SK-N-SH (cell line): ENCODE data around the gene SLC25A46. TPM values are rescaled to one million over a fixed set of nuclear protein-coding genes. Genes with fewer than 3 reads are reported as not detected.

Experiments
- CTCF ChIA-PET: fragments of 300-600, 350-600 bp; formaldehyde crosslinking; extraction: SDS; loops from one replicate; lab custom pipeline; 2021; lab: Yijun Ruan, JAX
- POLR2A ChIA-PET: fragments of 350-600 bp; sonication (Branson Sonifier 250); formaldehyde crosslinking; extraction: SDS; loops from one replicate; lab custom pipeline; 2020; ENCODE audit warnings: antibody characterized with exemption, inconsistent platforms; lab: Yijun Ruan, JAX
- DNase-seq: peaks from one replicate; pipeline ENCODE4 v3.0.0; 2012
- H2AFZ ChIP-seq: fragments of 200-600 bp; sonication (generic); 2 replicates; pipeline ENCODE4 v1.8.1; 2016; ENCODE audit warnings: antibody characterized with exemption, mild to moderate bottlenecking, low read depth
- H3F3A ChIP-seq: fragments of 200-600 bp; sonication (generic); replicated peaks from 2 replicates; pipeline ENCODE3; 2016; ENCODE audit warnings: antibody characterized with exemption, mild to moderate bottlenecking; ENCODE audit not compliant: insufficient read depth
- H3K27ac ChIP-seq, 2 experiments: fragments of 200-500 bp in 1 of 2; fragments of 200-600 bp in 1 of 2; sonication (Bioruptor generic) in 1 of 2; sonication (generic), shearing (Covaris generic) in 1 of 2; 2 replicates each; pipeline versions ENCODE4 v1.5.1 to v1.6.1; 2014 to 2016; ENCODE audit warnings: low read depth in 2 of 2, inconsistent platforms in 1 of 2, low read length in 1 of 2, mild to moderate bottlenecking in 1 of 2, mixed read lengths in 1 of 2
- H3K27me3 ChIP-seq: fragments of 200-600 bp; sonication (generic), shearing (Covaris generic); 2 replicates; pipeline ENCODE4 v1.6.1; 2016; ENCODE audit warnings: mixed run types; ENCODE audit not compliant: insufficient read depth
- H3K36me3 ChIP-seq, 2 experiments: fragments of 200-500 bp in 1 of 2; fragments of 200-600 bp in 1 of 2; sonication (Bioruptor generic) in 1 of 2; sonication (generic) in 1 of 2; replicated peaks in 1 of 2; 2 replicates each; pipeline versions ENCODE3 to v1.5.1; 2014 to 2016; ENCODE audit warnings: low read length in 1 of 2, mild to moderate bottlenecking in 1 of 2; ENCODE audit not compliant: insufficient read depth in 2 of 2, control insufficient read depth in 1 of 2
- H3K4me1 ChIP-seq, 2 experiments: fragments of 200-500 bp in 1 of 2; fragments of 200-600 bp in 1 of 2; sonication (Bioruptor generic) in 1 of 2; sonication (generic), shearing (Covaris generic) in 1 of 2; 2 replicates each; pipeline versions ENCODE4 v1.5.1 to v1.6.1; 2014 to 2016; ENCODE audit warnings: low read depth in 1 of 2, low read length in 1 of 2, mixed run types in 1 of 2; ENCODE audit not compliant: insufficient read depth in 2 of 2, control insufficient read depth in 1 of 2
- H3K4me2 ChIP-seq: fragments of 200-600 bp; sonication (generic), shearing (Covaris generic); 2 replicates; pipeline ENCODE4 v1.6.1; 2017; ENCODE audit warnings: mixed run types
- H3K4me3 ChIP-seq, 2 experiments: fragments of 200-500 bp in 1 of 2; fragments of 200-600 bp in 1 of 2; sonication (Bioruptor generic) in 1 of 2; sonication (generic), shearing (Covaris generic) in 1 of 2; 2 replicates each; pipeline versions ENCODE4 v1.5.1 to v1.8.1; 2014 to 2016; ENCODE audit warnings: low read depth in 2 of 2, inconsistent platforms in 1 of 2, low read length in 1 of 2, mild to moderate bottlenecking in 1 of 2, mixed read lengths in 1 of 2, moderate library complexity in 1 of 2
- H3K79me2 ChIP-seq: fragments of 200-600 bp; sonication (generic); 2 replicates; pipeline ENCODE4 v1.8.1; 2017; ENCODE audit warnings: mild to moderate bottlenecking; ENCODE audit not compliant: insufficient read depth
- H3K9ac ChIP-seq: fragments of 200-600 bp; sonication (generic); 2 replicates; pipeline ENCODE4 v1.6.1; 2017; ENCODE audit warnings: mixed run types
- H3K9me2 ChIP-seq: fragments of 200-600 bp; sonication (generic); 2 replicates; pipeline ENCODE4 v1.6.1; 2017; ENCODE audit warnings: mixed run types
- H3K9me3 ChIP-seq: fragments of 200-600 bp; sonication (generic); 2 replicates; pipeline ENCODE4 v1.6.1; 2017; ENCODE audit warnings: mixed run types, mild to moderate bottlenecking, moderate library complexity
- H4K20me1 ChIP-seq: fragments of 200-600 bp; sonication (generic); 2 replicates; pipeline ENCODE4 v1.6.1; 2017; ENCODE audit warnings: mild to moderate bottlenecking, mixed run types; ENCODE audit not compliant: insufficient read depth
- CHD2 ChIP-seq: fragments of 150-350 bp; IDR thresholded peaks from 2 replicates; pipeline ENCODE4 v1.6.1; 2018; ENCODE audit warnings: low read length; ENCODE audit not compliant: partially characterized antibody
- ELF1 ChIP-seq: IDR thresholded peaks from 2 replicates; pipeline ENCODE4 v1.4.0; 2012
- FOSL2 ChIP-seq: IDR thresholded peaks from 2 replicates; pipeline ENCODE4 v1.4.0; 2012; ENCODE audit warnings: low read depth, mild to moderate bottlenecking, moderate library complexity, borderline replicate concordance
- FOXJ3 ChIP-seq: sonication (generic); formaldehyde crosslinking; IDR thresholded peaks from 2 replicates; pipeline ENCODE4 v1.5.1; 2020; ENCODE audit warnings: mild to moderate bottlenecking, missing genetic modification reagents
- FOXM1 ChIP-seq: IDR thresholded peaks from 2 replicates; pipeline ENCODE4 v1.4.0; 2012; ENCODE audit warnings: low read depth, mild to moderate bottlenecking
- GABPA ChIP-seq: IDR thresholded peaks from 2 replicates; pipeline ENCODE4 v1.4.0; 2012; ENCODE audit warnings: low read depth, mild to moderate bottlenecking
- GATA2 ChIP-seq: sonication (generic); formaldehyde crosslinking; IDR thresholded peaks from 2 replicates; pipeline ENCODE4 v1.5.0; 2020; ENCODE audit warnings: mild to moderate bottlenecking, missing genetic modification reagents
- JUND ChIP-seq: IDR thresholded peaks from 2 replicates; pipeline ENCODE4 v1.4.0; 2012
- MAX ChIP-seq: IDR thresholded peaks from 2 replicates; pipeline ENCODE4 v1.4.0; 2012; ENCODE audit warnings: low read depth
- MEF2A ChIP-seq: IDR thresholded peaks from 2 replicates; pipeline ENCODE4 v1.4.0; 2012; ENCODE audit warnings: low read depth, borderline replicate concordance
- MXI1 ChIP-seq: IDR thresholded peaks from 2 replicates; pipeline ENCODE4 v1.6.1; 2012; ENCODE audit warnings: mild to moderate bottlenecking, low read depth, low read length, improper control_type of control experiment
- NFIC ChIP-seq: IDR thresholded peaks from 2 replicates; pipeline ENCODE4 v1.4.0; 2012; ENCODE audit warnings: borderline replicate concordance
- PBX3 ChIP-seq: IDR thresholded peaks from 2 replicates; pipeline ENCODE4; 2012
- POLR2AphosphoS5 ChIP-seq: IDR thresholded peaks from 2 replicates; pipeline ENCODE4 v1.6.1; 2012; ENCODE audit warnings: low read depth, low read length
- RAD21 ChIP-seq: IDR thresholded peaks from 2 replicates; pipeline ENCODE4 v1.6.1; 2012; ENCODE audit warnings: mild to moderate bottlenecking, low read length
- REST ChIP-seq: IDR thresholded peaks from 2 replicates; pipeline ENCODE4 v1.6.1; 2012; ENCODE audit warnings: mild to moderate bottlenecking, low read depth, low read length, moderate library complexity
- SIN3A ChIP-seq: IDR thresholded peaks from 2 replicates; pipeline ENCODE4 v1.6.1; 2012; ENCODE audit warnings: low read depth, mild to moderate bottlenecking, low read length, moderate library complexity, borderline replicate concordance
- SMC3 ChIP-seq: IDR thresholded peaks from 2 replicates; pipeline ENCODE4 v1.6.1; 2012; ENCODE audit warnings: low read depth, low read length, improper control_type of control experiment
- TAF1 ChIP-seq: IDR thresholded peaks from 2 replicates; pipeline ENCODE4 v1.6.1; 2012; ENCODE audit warnings: low read depth, mild to moderate bottlenecking, low read length, moderate library complexity, borderline replicate concordance
- TCF12 ChIP-seq: IDR thresholded peaks from 2 replicates; pipeline ENCODE4 v1.4.0; 2012
- USF1 ChIP-seq: IDR thresholded peaks from 2 replicates; pipeline ENCODE4 v1.4.0; 2012; ENCODE audit warnings: low read depth, borderline replicate concordance
- USF2 ChIP-seq: fragments of 150-350 bp; IDR thresholded peaks from 2 replicates; pipeline ENCODE4 v1.6.1; 2017; ENCODE audit warnings: antibody characterized with exemption, low read length, low read depth, borderline replicate concordance
- YY1 ChIP-seq: IDR thresholded peaks from 2 replicates; pipeline ENCODE4 v1.4.0; 2012; ENCODE audit warnings: low read depth, mild to moderate bottlenecking
- WGBS: methylation state at CpG from one replicate; pipeline ENCODE4 v1.1.6; 2017; ENCODE audit warnings: low lambda C conversion rate; 5-methylcytosine and 5-hydroxymethylcytosine counted together
- polyA plus RNA-seq, 3 experiments: library from polyadenylated mRNA; depleted of rRNA; stranded (reverse); fragments of >200 nt; gene quantifications; 2 replicates each; pipeline ENCODE4 v1.2.3, GENCODE V29; 2012

Gene SLC25A46
- polyA plus RNA-seq (2012; rRNA removed): 15.7 and 20.5 TPM in 2 replicates
- 24.3 and 30.5 TPM in 2 replicates for polyA plus RNA-seq (2012; cell fraction: cytosol; rRNA removed)
- 11.0 and 21.2 TPM in 2 replicates for polyA plus RNA-seq (2012; cell fraction: nucleus; rRNA removed)

- WGBS: 1% methylated on average over 44 of the region's 62 CpGs
- ChIA-PET CTCF (interaction anchor here (0.9 to 4.0 kb wide), 2 partner anchors 17 to 755 kb away, joined by 3 to 22 read pairs; no protein-coding TSS in a partner anchor), POLR2A (interaction anchor here (1.3 to 1.4 kb wide), 2 partner anchors 12 to 126 kb away, joined by 3 read pairs; no protein-coding TSS in a partner anchor)
These were observed at the start of gene SLC25A46 for GRCh38 chr5:110738812-110739651. TSS of gene SLC25A46 (plus strand) at chr5:110739007. CDS start at chr5:110739120, 113 bp downstream.

More at GRCh38 chr5:110738812-110739651, at the start of gene SLC25A46:
- Histone ChIP-seq H3K36me3 (peaks cover 16 to 17% of the 10 kb centered on the region in 2 experiments), H3F3A (peaks cover 8% of the 10 kb centered on the region), H3K9me3 (no peaks in the 10 kb centered on the region), H2AFZ (peak within 1 kb of the TSS; percentile 90), H3K4me1 (no peaks in the 10 kb centered on the region; a peak in 1 of 4 replicates), H3K4me2 (peak within 1 kb of the TSS; percentile 79), H3K79me2 (peaks cover 43% of the 10 kb centered on the region), H3K9me2 (no peaks in the 10 kb centered on the region), H3K9ac (peak within 1 kb of the TSS; percentile 59), H3K4me3 (peak within 1 kb of the TSS; percentile 57 to 74)
- DNase-seq: peak; percentile 85
- peak; percentile 82 for TF ChIP-seq YY1
- peak; percentile 88 for TF ChIP-seq USF2
- TF ChIP-seq MEF2A: no peak
- TF ChIP-seq JUND: no peak
- peak; percentile 48; the same call in 1 of the 2 replicates for TF ChIP-seq NFIC
- TF ChIP-seq ELF1: peak; percentile 97
- TF ChIP-seq SMC3: no peak
- TF ChIP-seq FOXM1: no peak
- no peak for TF ChIP-seq RAD21
- peak; percentile 72 for TF ChIP-seq TAF1
- TF ChIP-seq FOSL2: no peak
- TF ChIP-seq FOXJ3 (CRISPR knock-in tag): no peak
- TF ChIP-seq GATA2 (CRISPR knock-in tag): no peak
- TF ChIP-seq MAX: peak; percentile 89
- peak; percentile 97 for TF ChIP-seq MXI1
- TF ChIP-seq GABPA: peak; percentile 94
- 0 out of 2 replicates have a peak, but pooled peaks have one; percentile 29 for TF ChIP-seq PBX3
- no peak for TF ChIP-seq REST
- TF ChIP-seq USF1: peak; percentile 97
- TF ChIP-seq SIN3A: peak; percentile 95
- peak; percentile 29; the same call in 1 of the 2 replicates for TF ChIP-seq TCF12
- peak; percentile 22 for TF ChIP-seq CHD2
- TF ChIP-seq POLR2AphosphoS5: peak; percentile 76; the same call in 1 of the 2 replicates
- TF ChIP-seq, all 33 proteins: peak for 14
- Histone ChIP-seq H4K20me1 (no peaks in the 10 kb centered on the region), H3K27me3 (no peaks in the 10 kb centered on the region), H3K27ac (peak within 1 kb of the TSS; percentile 77 to 85)
